Calu3 (cell line): ENCODE results near the gene BOD1L1. TPM values are rescaled to one million over a fixed set of nuclear protein-coding genes. Genes with fewer than 3 reads are reported as not detected.

Experiments used
- BruUV-seq: library from RNA; stranded (reverse); fragments of 400-500 nt; replicated peaks from 2 replicates; lab custom pipeline; 2021; lab: Mats Ljungman, UMichigan
- CTCF ChIA-PET: fragments of 300-600 bp; sonication (Branson Sonifier 250); formaldehyde crosslinking; loops from one replicate; lab custom pipeline; 2022; ENCODE audit warnings: antibody characterized with exemption; lab: Charles Lee
- DNase-seq: peaks from one replicate; pipeline ENCODE4 v3.0.0; 2022
- H3K27ac Mint-ChIP-seq: one replicate; pipeline ENCODE4 v1.8.0; 2022; ENCODE audit warnings: mixed read lengths; ENCODE audit not compliant: unreplicated experiment
- H3K27me3 Mint-ChIP-seq: one replicate; pipeline ENCODE4 v1.8.0; 2022; ENCODE audit warnings: mixed read lengths; ENCODE audit not compliant: unreplicated experiment
- H3K36me3 Mint-ChIP-seq: one replicate; pipeline ENCODE4 v1.8.0; 2022; ENCODE audit warnings: mild to moderate bottlenecking, moderate library complexity, mixed read lengths; ENCODE audit not compliant: insufficient read depth, unreplicated experiment
- H3K4me1 Mint-ChIP-seq: one replicate; pipeline ENCODE4 v1.8.0; 2022; ENCODE audit warnings: mild to moderate bottlenecking, low read depth, mixed read lengths; ENCODE audit not compliant: unreplicated experiment
- H3K4me3 Mint-ChIP-seq: one replicate; pipeline ENCODE4 v1.8.0; 2022; ENCODE audit warnings: mild to moderate bottlenecking, low read depth, moderate library complexity, mixed read lengths; ENCODE audit not compliant: unreplicated experiment
- H3K9me3 Mint-ChIP-seq: one replicate; pipeline ENCODE4 v1.8.0; 2022; ENCODE audit warnings: low read depth, mixed read lengths; ENCODE audit not compliant: unreplicated experiment
- CTCF ChIP-seq: fragments of 200-600 bp; IDR thresholded peaks from one replicate; pipeline ENCODE4 v1.8.0; 2022; ENCODE audit warnings: antibody characterized with exemption; ENCODE audit not compliant: unreplicated experiment
- intact Hi-C: fragments of 100-400 bp; cut with micrococcal nuclease; formaldehyde crosslinking; loops from one replicate; pipeline ENCODE4 v1.10.0; 2022; ENCODE audit not compliant: unreplicated experiment
- total RNA-seq: library from RNA; stranded (reverse); gene quantifications from 2 replicates; pipeline ENCODE4 v1.2.3, GENCODE V29; 2022

Gene BOD1L1
- total RNA-seq, 1 experiment from 2014 or later = 25.7 TPM

GRCh38 chr4:13642170-13642950 lies 14.8 kb upstream of the BOD1L1 start:
- BruUV-seq = no TSS peak
- CTCF ChIA-PET = no interaction called here
- H3K27ac Mint-ChIP-seq = no peak overlapping the region

GRCh38 chr4:13641084-13641483 lies 13.6 kb upstream of the BOD1L1 start:
- H3K27ac Mint-ChIP-seq = no peak overlapping the region
- DNase-seq = no peak
- no peaks in the 10 kb centered on the region for H3K9me3 Mint-ChIP-seq
- H3K4me3 Mint-ChIP-seq = no peak overlapping the region
- H3K36me3 Mint-ChIP-seq = peaks cover 5% of the 10 kb centered on the region
- BruUV-seq = no TSS peak
- H3K27me3 Mint-ChIP-seq = no peaks in the 10 kb centered on the region
- CTCF ChIA-PET = no interaction called here
- no peak for TF ChIP-seq CTCF
- H3K4me1 Mint-ChIP-seq = peaks cover 9% of the 10 kb centered on the region
- intact Hi-C loops = no loop called here

More at GRCh38 chr4:13642170-13642950, 14.8 kb upstream of the BOD1L1 start:
- no peak overlapping the region for H3K4me3 Mint-ChIP-seq
- TF ChIP-seq CTCF = no peak
- DNase-seq = no peak
- peaks cover 5% of the 10 kb centered on the region for H3K36me3 Mint-ChIP-seq
- no peaks in the 10 kb centered on the region for H3K9me3 Mint-ChIP-seq
- H3K4me1 Mint-ChIP-seq = peaks cover 9% of the 10 kb centered on the region
- H3K27me3 Mint-ChIP-seq = no peaks in the 10 kb centered on the region
- intact Hi-C loops = no loop called here

- Mint-ChIP-seq H3K9me3 (no peaks in the 10 kb centered on the region), H3K4me1 (peaks cover 9% of the 10 kb centered on the region), H3K27ac (peak overlapping the region; percentile 60), H3K36me3 (peaks cover 5% of the 10 kb centered on the region), H3K4me3 (peak overlapping the region; percentile 44), H3K27me3 (no peaks in the 10 kb centered on the region)
- BruUV-seq = no TSS peak
- intact Hi-C loops = no loop called here
- TF ChIP-seq CTCF = no peak
- DNase-seq = no peak
- CTCF ChIA-PET = interaction anchor here (0.6 kb wide), 1 partner anchor 8 kb away, joined by 4 read pairs; no protein-coding TSS in a partner anchor
Observed at GRCh38 chr4:13640149-13640940, 12.8 kb upstream of the BOD1L1 start.

DNA sequence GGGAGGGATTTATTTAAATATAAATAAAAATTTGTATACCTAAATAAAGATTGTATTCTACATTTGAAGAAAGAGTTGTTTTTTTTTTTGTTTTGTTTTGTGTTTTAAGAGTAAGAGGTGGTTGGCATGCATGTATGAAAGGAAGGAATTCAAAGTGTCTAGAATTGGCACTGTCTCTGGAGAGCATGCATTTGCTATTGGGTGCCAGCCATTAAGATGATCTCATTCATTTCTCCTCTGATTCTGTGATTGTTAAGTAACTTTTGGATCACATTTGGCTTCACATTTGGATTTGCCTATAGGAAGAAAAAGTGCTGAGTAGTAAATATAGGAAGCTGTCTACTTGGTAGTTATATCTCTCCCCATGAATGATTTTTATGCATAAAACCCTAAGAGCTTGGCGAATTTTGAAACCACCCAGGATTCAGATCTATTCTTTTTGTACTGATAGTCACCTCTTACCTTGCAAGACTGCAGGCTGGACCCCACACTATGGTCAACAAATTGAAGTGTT lies 7.8 kb upstream of the BOD1L1 start:
- no peak for DNase-seq
- H3K27ac Mint-ChIP-seq = no peak overlapping the region
- BruUV-seq = no TSS peak
- CTCF ChIA-PET = no interaction called here
- H3K27me3 Mint-ChIP-seq = peaks cover 12% of the 10 kb centered on the region
- H3K4me3 Mint-ChIP-seq = no peak overlapping the region
- H3K4me1 Mint-ChIP-seq = peaks cover 7% of the 10 kb centered on the region
- TF ChIP-seq CTCF = no peak
- no peaks in the 10 kb centered on the region for H3K9me3 Mint-ChIP-seq
- H3K36me3 Mint-ChIP-seq = peaks cover 5% of the 10 kb centered on the region
- intact Hi-C loops = no loop called here
